GM21515 (cell line): ENCODE results near the gene AP1G2.

Experiments used
- ATAC-seq: cut with Tn5 transposase; IDR thresholded peaks from one replicate; pipeline ENCODE4 v1.9.1; 2021; ENCODE audit not compliant: unreplicated experiment

AP1G2 gene

GRCh38 chr14:23558346-23559009 is 9.1 kb downstream of the AP1G2 start:
- no peak for ATAC-seq

- no peak for ATAC-seq
Observed at GRCh38 chr14:23557946-23558345, 9.6 kb downstream of the AP1G2 start.

GRCh38 chr14:23557521-23557920 is 10.1 kb downstream of the AP1G2 start:
- no peak for ATAC-seq

GRCh38 chr14:23556700-23557440 is 10.7 kb downstream of the AP1G2 start:
- no peak for ATAC-seq

GRCh38 chr14:23555882-23556699 is 11.5 kb downstream of the AP1G2 start, which contains the start of gene THTPA:
THTPA (plus strand) TSS chr14:23556271; CDS start chr14:23556758, 487 bp downstream.
- ATAC-seq: peak; percentile 79

GRCh38 chr14:23555533-23555881 is 12.1 kb downstream of the AP1G2 start:
- ATAC-seq: no peak

GRCh38 chr14:23551266-23552028 is 16.1 kb downstream of the AP1G2 start, which contains the start of gene ZFHX2:
ZFHX2 (minus strand) TSS chr14:23551765; CDS start chr14:23535325, 16,440 bp downstream.
- peak; percentile 58 for ATAC-seq

- ATAC-seq: no peak
Observed at GRCh38 chr14:23550812-23551265, 16.8 kb downstream of the AP1G2 start.

- no peak for ATAC-seq
Observed at GRCh38 chr14:23550131-23550811, 17.3 kb downstream of the AP1G2 start.

GRCh38 chr14:23548351-23549318 is 19.0 kb downstream of the AP1G2 start:
- no peak for ATAC-seq

- ATAC-seq: no peak
Observed at GRCh38 chr14:23547924-23548323, 19.7 kb downstream of the AP1G2 start.

- ATAC-seq: no peak
Observed at GRCh38 chr14:23546450-23547035, 21.0 kb downstream of the AP1G2 start.

- no peak for ATAC-seq
Observed at GRCh38 chr14:23545740-23546365, 21.7 kb downstream of the AP1G2 start.

- ATAC-seq: no peak
Observed at GRCh38 chr14:23544511-23545447, 22.8 kb downstream of the AP1G2 start.

- ATAC-seq: no peak
Observed at GRCh38 chr14:23543403-23543802, 24.2 kb downstream of the AP1G2 start.

- no peak for ATAC-seq
Observed at GRCh38 chr14:23542261-23542660, 25.3 kb downstream of the AP1G2 start.

- no peak for ATAC-seq
Observed at GRCh38 chr14:23540141-23540469, 27.5 kb downstream of the AP1G2 start.
